H1 (cell line): ENCODE measurements around the gene TLE4.

Source experiments
- EZH2 ChIP-seq: fragments of 200-600 bp; sonication (generic); IDR thresholded peaks from 2 replicates; pipeline ENCODE4 v1.7.1; 2012; ENCODE audit warnings: low read depth, mild to moderate bottlenecking, moderate library complexity, low read length, inconsistent platforms; ENCODE audit not compliant: severe bottlenecking
- HDAC2 ChIP-seq, 2 experiments: fragments of 300-600 bp in 1 of 2; sonication (generic) in 1 of 2; IDR thresholded peaks; 2 replicates each; pipeline ENCODE4 v1.6.1; 2011 to 2012; ENCODE audit warnings: low read depth in 2 of 2, low read length in 2 of 2, mild to moderate bottlenecking in 2 of 2, moderate library complexity in 2 of 2, borderline replicate concordance in 1 of 2, inconsistent platforms in 1 of 2
- POLR2AphosphoS5 ChIP-seq: IDR thresholded peaks from 2 replicates; pipeline ENCODE4 v1.6.1; 2011; ENCODE audit warnings: low read depth, low read length
- RBBP5 ChIP-seq: IDR thresholded peaks from 2 replicates; pipeline ENCODE4 v1.7.1; 2012; ENCODE audit warnings: low read depth, mild to moderate bottlenecking, inconsistent platforms, low read length, moderate library complexity, borderline replicate concordance
- RFX5 ChIP-seq: IDR thresholded peaks from 2 replicates; pipeline ENCODE4 v1.6.1; 2011; ENCODE audit warnings: low read depth, low read length, improper control_type of control experiment, borderline replicate concordance
- TBP ChIP-seq: IDR thresholded peaks from 2 replicates; pipeline ENCODE4 v1.6.1; 2011; ENCODE audit warnings: low read depth, low read length, improper control_type of control experiment
- TCF12 ChIP-seq: IDR thresholded peaks from 2 replicates; pipeline ENCODE4 v1.6.1; 2011; ENCODE audit warnings: low read depth, mild to moderate bottlenecking, low read length
- TEAD4 ChIP-seq: IDR thresholded peaks from 2 replicates; pipeline ENCODE4 v1.6.1; 2012; ENCODE audit warnings: low read depth, low read length, inconsistent platforms, mixed read lengths
- TF ChIP-seq, protein P1 (sequence below), 3 experiments: IDR thresholded peaks; 1 replicate in 2 of 3; 2 replicates in 1 of 3; pipeline versions ENCODE4 v1.5.1 to v1.6.1; 2011; ENCODE audit warnings: low read length in 3 of 3, mild to moderate bottlenecking in 3 of 3, inconsistent platforms in 2 of 3, low read depth in 1 of 3, moderate library complexity in 1 of 3; ENCODE audit not compliant: insufficient read depth in 1 of 3; ENCODE audit errors: control extremely low read depth in 1 of 3
- TF ChIP-seq, protein P2 (sequence below): IDR thresholded peaks from 2 replicates; pipeline ENCODE4 v1.6.1; 2011; ENCODE audit warnings: low read depth, mild to moderate bottlenecking, low read length; ENCODE audit not compliant: insufficient read depth
- TF ChIP-seq, protein P3 (sequence below): IDR thresholded peaks from 2 replicates; pipeline ENCODE4 v1.6.1; 2012; ENCODE audit warnings: inconsistent platforms

DNA sequence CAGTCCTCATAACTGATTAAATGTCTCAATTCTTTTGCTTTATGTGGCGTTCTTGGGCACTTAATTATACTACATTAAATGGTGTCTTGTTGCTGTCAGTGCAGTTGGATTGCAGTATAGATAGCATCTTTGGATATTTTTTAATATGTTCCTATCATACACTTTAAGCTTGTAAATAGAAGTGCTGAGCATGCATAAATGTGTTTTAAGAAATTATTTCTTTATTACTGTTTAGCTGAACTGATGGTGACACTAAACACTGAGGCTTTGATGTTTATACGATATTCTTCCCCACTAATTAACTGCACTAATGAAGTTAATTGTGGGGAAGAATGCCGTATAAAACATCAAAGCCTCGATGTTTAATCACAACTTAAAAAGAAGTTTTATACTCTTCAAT, 116.6 kb downstream of the TLE4 start:
- TF ChIP-seq HDAC2 (IDR thresholded peaks at IDR 0.05; ENCODE audit: borderline replicate concordance in 1 of 2, low read depth in 2 of 2, low read length in 2 of 2) (no peak), TCF12 (no peak), TEAD4 (no peak), POLR2AphosphoS5 (no peak), TBP (no peak), RFX5 (no peak), EZH2 (no peak), RBBP5 (no peak)
- TF ChIP-seq, protein P1, sequence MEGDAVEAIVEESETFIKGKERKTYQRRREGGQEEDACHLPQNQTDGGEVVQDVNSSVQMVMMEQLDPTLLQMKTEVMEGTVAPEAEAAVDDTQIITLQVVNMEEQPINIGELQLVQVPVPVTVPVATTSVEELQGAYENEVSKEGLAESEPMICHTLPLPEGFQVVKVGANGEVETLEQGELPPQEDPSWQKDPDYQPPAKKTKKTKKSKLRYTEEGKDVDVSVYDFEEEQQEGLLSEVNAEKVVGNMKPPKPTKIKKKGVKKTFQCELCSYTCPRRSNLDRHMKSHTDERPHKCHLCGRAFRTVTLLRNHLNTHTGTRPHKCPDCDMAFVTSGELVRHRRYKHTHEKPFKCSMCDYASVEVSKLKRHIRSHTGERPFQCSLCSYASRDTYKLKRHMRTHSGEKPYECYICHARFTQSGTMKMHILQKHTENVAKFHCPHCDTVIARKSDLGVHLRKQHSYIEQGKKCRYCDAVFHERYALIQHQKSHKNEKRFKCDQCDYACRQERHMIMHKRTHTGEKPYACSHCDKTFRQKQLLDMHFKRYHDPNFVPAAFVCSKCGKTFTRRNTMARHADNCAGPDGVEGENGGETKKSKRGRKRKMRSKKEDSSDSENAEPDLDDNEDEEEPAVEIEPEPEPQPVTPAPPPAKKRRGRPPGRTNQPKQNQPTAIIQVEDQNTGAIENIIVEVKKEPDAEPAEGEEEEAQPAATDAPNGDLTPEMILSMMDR (IDR thresholded peaks at IDR 0.05; ENCODE audit: control extremely low read depth in 1 of 3, insufficient read depth in 1 of 3, low read depth in 1 of 3, low read length in 3 of 3): no peak
- TF ChIP-seq, protein P2, sequence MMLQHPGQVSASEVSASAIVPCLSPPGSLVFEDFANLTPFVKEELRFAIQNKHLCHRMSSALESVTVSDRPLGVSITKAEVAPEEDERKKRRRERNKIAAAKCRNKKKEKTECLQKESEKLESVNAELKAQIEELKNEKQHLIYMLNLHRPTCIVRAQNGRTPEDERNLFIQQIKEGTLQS: no peak
- TF ChIP-seq, protein P3, sequence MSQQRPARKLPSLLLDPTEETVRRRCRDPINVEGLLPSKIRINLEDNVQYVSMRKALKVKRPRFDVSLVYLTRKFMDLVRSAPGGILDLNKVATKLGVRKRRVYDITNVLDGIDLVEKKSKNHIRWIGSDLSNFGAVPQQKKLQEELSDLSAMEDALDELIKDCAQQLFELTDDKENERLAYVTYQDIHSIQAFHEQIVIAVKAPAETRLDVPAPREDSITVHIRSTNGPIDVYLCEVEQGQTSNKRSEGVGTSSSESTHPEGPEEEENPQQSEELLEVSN: no peak
